Heart left ventricle (tissue), 16 donors: ENCODE measurements around the gene DSCAML1. TPM values are rescaled to one million over a fixed set of nuclear protein-coding genes. Genes with fewer than 3 reads are reported as not detected.

Experiments
- ATAC-seq, 4 donors: fragments of 200-7000 bp; cut with Tn5 transposase; one replicate each; pipeline ENCODE4 v1.9.1; 2020 to 2022; ENCODE audit warnings: moderate library complexity in 4 of 4, mild to moderate bottlenecking in 3 of 4, moderate number of reproducible peaks in 1 of 4
- DNase-seq, 5 donors: peaks; one replicate each; pipeline ENCODE4 v3.0.0-alpha.2; 2020
- H3K27ac ChIP-seq, 12 donors: fragments of 200-600 bp; sonication (generic) in 4 of 12; one replicate each; pipeline versions ENCODE4 v1.5.0 to v1.8.0; 2016 to 2022; ENCODE audit warnings: mild to moderate bottlenecking in 2 of 12
- H3K27me3 ChIP-seq, 9 donors: fragments of 200-600 bp; sonication (generic) in 2 of 9; one replicate each; pipeline versions ENCODE4 v1.5.1 to v1.8.0; 2016 to 2022; ENCODE audit warnings: mild to moderate bottlenecking in 3 of 9
- H3K36me3 ChIP-seq, 9 donors: fragments of 200-600 bp; sonication (generic) in 2 of 9; one replicate each; pipeline versions ENCODE4 v1.5.0 to v1.8.0; 2018 to 2022; ENCODE audit warnings: mild to moderate bottlenecking in 2 of 9
- H3K4me1 ChIP-seq, 12 donors: fragments of 200-600 bp; sonication (generic) in 4 of 12; one replicate each; pipeline versions ENCODE4 v1.5.0 to v1.8.0; 2016 to 2022; ENCODE audit warnings: mild to moderate bottlenecking in 3 of 12
- H3K4me3 ChIP-seq, 12 donors: fragments of 200-600 bp; sonication (generic) in 4 of 12; one replicate each; pipeline versions ENCODE4 v1.5.0 to v1.8.0; 2017 to 2022; ENCODE audit warnings: mild to moderate bottlenecking in 9 of 12, moderate library complexity in 4 of 12
- H3K9me3 ChIP-seq, 12 donors: fragments of 200-600 bp; sonication (generic) in 4 of 12; one replicate each; pipeline versions ENCODE4 v1.5.0 to v1.8.0; 2016 to 2022; ENCODE audit warnings: mild to moderate bottlenecking in 1 of 12
- POLR2A ChIP-seq, 2 donors: fragments of 450-650 bp; IDR thresholded peaks; one replicate each; pipeline ENCODE4 v1.6.1; 2017; ENCODE audit warnings: antibody characterized with exemption in 2 of 2, mild to moderate bottlenecking in 2 of 2, moderate library complexity in 2 of 2
- WGBS, 4 donors: extraction: QIAGEN DNeasy Blood & Tissue Kit in 2 of 4; methylation state at CpG; one replicate each; pipeline versions ENCODE4 v1.1.5 to v1.1.7; 2013 to 2018; 5-methylcytosine and 5-hydroxymethylcytosine counted together
- intact Hi-C, 10 donors: fragments of 100-400 bp; cut with DNase I; formaldehyde crosslinking; loops; one replicate each; pipeline versions ENCODE4 v1.11.1 to v1.14.2; 2022
- polyA plus RNA-seq, 2 donors: library from polyadenylated mRNA; stranded (reverse); fragments of 200-250 nt; gene quantifications; one replicate each; pipeline ENCODE4 v1.2.3, GENCODE V29; 2013
- total RNA-seq, 9 donors: library from RNA; depleted of rRNA in 2 of 9; stranded (reverse); fragments of >200 nt in 2 of 9; fragmentation: NEBNext Ultra II Directional in 3 of 9; extraction: Animal tissue kit (Norgen Biotek cat#: 25700) in 3 of 9; gene quantifications; one replicate each; pipeline versions ENCODE4 v1.1.0 to v1.2.4, GENCODE V29; 2016 to 2023
- TF ChIP-seq, protein P1 (sequence below), 12 donors: fragments of 200-600 bp; sonication (generic) in 4 of 12; IDR thresholded peaks; one replicate each; pipeline versions ENCODE4 v1.5.0 to v1.8.0; 2018 to 2022; ENCODE audit warnings: antibody characterized with exemption in 12 of 12, mild to moderate bottlenecking in 5 of 12
- donor health status: ischemic (EF 13 %, LVEDD 7.1; RV severe dilation, severe dysfunction).
- donor health status: healthy with polysubstance abuse.
- donor health status: DM: no; HTN: yes; CAD: no.
- donor health status: DM: no; HTN: no; CAD: no.
- donor health status: ischemic (EF 25% LVEDD 6.9; RV normal size, moderate dysfunction).
- donor health status: ischemic (EF 25% LVEDD 5.7; RV mildly dilated, moderate dysfunction).
- donor health status: healthy.
- donor health status: DM: yes; HTN: yes; CAD: no.
- donor health status: ischemic (EF 35%, LVEDD 5.7; RV mildly dilated, moderate dysfunction).
- donor health status: nonischemic (EF 11% LVEDD 7.7; RV severe dilation, severe dysfunction).
- donor health status: DM: yes; HTN: yes; CAD: no.
- donor health status: PGD.
- donor health status: ischemic (EF 29% LVEDD 5.4; RV normal size, mild dysfunction).
- donor health status: nonischemic (EF 23%, LVEDD 6.1; RV moderate dilation, normal function).

Gene DSCAML1
- total and polyA plus RNA-seq, 11 donors: 0.05 to 1.7 (median 0.76) TPM

DNA sequence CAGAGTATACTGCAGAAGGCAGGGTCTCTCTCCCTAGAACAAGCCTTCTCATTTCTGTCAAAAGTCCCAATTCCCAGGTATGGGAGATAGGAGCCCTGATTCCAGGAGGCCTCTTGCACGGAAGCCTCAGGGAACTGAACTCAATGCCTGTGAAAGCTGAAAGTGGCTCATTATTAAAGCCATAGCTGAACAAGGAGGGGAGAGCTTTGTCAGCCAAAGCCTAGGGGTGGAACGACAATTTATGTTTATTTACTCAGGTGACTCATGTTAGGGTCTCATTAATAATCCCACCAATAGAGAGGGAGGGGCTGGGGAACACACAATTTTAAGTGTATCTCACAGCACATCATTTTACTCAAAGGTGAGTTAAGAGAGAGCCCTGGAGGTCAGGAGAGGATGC, 44.9 kb downstream of the DSCAML1 start:
- H3K9me3 ChIP-seq: no peaks in the 10 kb centered on the region
- no peaks in the 10 kb centered on the region for H3K36me3 ChIP-seq
- H3K4me3 ChIP-seq: no peak overlapping the region
- no peak for TF ChIP-seq POLR2A (IDR thresholded peaks at IDR 0.05)
- TF ChIP-seq, protein P1, sequence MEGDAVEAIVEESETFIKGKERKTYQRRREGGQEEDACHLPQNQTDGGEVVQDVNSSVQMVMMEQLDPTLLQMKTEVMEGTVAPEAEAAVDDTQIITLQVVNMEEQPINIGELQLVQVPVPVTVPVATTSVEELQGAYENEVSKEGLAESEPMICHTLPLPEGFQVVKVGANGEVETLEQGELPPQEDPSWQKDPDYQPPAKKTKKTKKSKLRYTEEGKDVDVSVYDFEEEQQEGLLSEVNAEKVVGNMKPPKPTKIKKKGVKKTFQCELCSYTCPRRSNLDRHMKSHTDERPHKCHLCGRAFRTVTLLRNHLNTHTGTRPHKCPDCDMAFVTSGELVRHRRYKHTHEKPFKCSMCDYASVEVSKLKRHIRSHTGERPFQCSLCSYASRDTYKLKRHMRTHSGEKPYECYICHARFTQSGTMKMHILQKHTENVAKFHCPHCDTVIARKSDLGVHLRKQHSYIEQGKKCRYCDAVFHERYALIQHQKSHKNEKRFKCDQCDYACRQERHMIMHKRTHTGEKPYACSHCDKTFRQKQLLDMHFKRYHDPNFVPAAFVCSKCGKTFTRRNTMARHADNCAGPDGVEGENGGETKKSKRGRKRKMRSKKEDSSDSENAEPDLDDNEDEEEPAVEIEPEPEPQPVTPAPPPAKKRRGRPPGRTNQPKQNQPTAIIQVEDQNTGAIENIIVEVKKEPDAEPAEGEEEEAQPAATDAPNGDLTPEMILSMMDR (IDR thresholded peaks at IDR 0.05): no peak
- no peak for ATAC-seq
- H3K4me1 ChIP-seq: no peaks in the 10 kb centered on the region
- intact Hi-C loops: no loop called here
- WGBS, 4 donors: 91 to 97% (median 95%) methylated on average over 2 of the region's 2 CpGs
- no peaks in the 10 kb centered on the region for H3K27me3 ChIP-seq
- DNase-seq: no peak
- no peak overlapping the region for H3K27ac ChIP-seq

DNA sequence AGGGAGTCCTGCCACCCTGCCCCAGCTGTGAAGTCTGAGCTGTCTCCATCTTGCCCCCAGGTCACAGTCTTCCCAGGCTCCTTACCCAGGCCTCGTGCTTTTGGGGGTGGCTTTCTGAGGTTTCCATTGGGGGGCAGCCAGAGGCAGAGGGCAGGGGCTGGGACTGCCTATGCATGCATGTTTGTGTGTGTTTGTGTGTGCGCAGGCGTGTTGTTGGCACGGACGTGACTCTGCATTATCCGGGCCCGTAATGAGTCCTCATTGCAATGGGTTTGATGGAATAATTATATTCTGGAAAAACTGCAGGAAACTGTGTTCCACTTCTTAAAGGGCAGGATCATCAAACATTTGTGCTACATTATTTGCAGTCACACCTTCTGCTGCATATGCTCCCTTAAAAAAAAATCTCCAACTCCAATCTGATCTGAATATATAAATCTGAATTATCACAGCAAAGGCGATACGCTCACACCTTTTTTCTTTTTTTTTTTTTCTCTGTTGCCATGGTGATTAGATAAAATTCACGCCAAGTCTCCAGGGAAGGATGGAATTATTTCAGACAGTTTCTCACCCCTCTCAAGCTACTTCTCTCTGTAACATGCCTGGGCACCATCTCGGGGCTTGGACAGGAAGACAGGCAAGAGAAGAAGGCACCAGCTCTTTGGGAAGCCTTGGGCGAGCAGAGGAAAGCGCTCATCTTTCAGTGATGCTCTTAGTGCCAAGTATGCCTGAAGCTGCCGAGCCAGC, 45.9 kb downstream of the DSCAML1 start:
- no peak for ATAC-seq
- no peak overlapping the region for H3K27ac ChIP-seq
- WGBS, 4 donors: 90 to 93% (median 91%) methylated on average over 13 to 14 of the region's 14 CpGs

DNA sequence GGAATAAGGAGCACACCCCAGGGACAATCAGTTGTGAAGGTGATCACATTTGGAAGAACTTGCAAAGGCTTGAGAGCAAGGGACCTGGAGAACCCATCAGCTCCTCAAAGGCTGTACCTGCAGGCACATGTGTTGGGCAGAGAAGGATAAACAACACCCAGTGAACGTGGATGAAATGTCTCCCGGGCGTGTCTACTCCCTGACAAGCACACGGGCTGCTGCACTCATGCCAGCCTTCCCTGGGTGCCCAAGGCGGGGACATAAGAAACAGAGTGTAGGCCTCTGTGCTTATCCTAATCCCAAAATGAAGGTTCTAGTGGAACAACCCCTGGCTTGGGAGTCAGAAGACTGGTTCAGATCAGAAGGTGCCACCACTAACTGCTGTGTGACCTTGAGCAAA, 46.7 kb downstream of the DSCAML1 start:
- Histone ChIP-seq H3K36me3 (no peaks in the 10 kb centered on the region), H3K9me3 (no peaks in the 10 kb centered on the region), H3K4me1 (no peaks in the 10 kb centered on the region), H3K4me3 (no peak overlapping the region), H3K27me3 (no peaks in the 10 kb centered on the region), H3K27ac (no peak overlapping the region)
- 82 to 96% (median 95%) methylated on average over 5 of the region's 5 CpGs for WGBS, 4 donors
- no peak for TF ChIP-seq POLR2A (IDR thresholded peaks at IDR 0.05)
- TF ChIP-seq, protein P1 (IDR thresholded peaks at IDR 0.05): no peak
- DNase-seq (no peak), ATAC-seq (no peak)
- intact Hi-C loops: no loop called here

More for the DNA sequence above, 45.9 kb downstream of the DSCAML1 start:
- Histone ChIP-seq H3K4me1 (no peaks in the 10 kb centered on the region), H3K36me3 (no peaks in the 10 kb centered on the region), H3K27me3 (no peaks in the 10 kb centered on the region), H3K4me3 (no peak overlapping the region), H3K9me3 (no peaks in the 10 kb centered on the region)
- intact Hi-C loops: no loop called here
- DNase-seq: no peak
- TF ChIP-seq, protein P1 (IDR thresholded peaks at IDR 0.05): no peak
- TF ChIP-seq POLR2A (IDR thresholded peaks at IDR 0.05): no peak

DNA sequence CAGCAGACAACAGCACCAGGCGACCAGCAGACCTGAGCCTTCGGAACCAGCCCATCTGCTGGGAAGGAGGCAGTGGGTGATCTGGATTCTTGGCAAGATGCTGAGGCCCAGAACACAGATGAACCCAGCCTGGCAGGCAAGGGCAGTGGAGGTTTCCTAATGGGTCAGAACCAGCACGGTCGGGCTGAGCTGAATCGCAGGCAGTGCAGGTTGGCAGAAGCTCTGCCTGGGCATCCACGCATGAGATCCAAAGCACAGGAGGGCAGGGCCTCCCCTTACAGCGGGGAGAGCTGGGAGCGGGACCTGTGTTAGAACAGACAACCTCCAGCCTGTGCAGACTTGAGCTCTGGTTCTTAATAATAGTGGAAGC, 47.5 kb downstream of the DSCAML1 start:
- intact Hi-C loops: no loop called here
- Histone ChIP-seq H3K27ac (no peak overlapping the region), H3K4me3 (no peak overlapping the region), H3K4me1 (no peaks in the 10 kb centered on the region), H3K27me3 (no peaks in the 10 kb centered on the region), H3K9me3 (no peaks in the 10 kb centered on the region), H3K36me3 (no peaks in the 10 kb centered on the region)
- ATAC-seq: no peak
- 91 to 98% (median 94%) methylated on average over 8 of the region's 8 CpGs for WGBS, 4 donors
- no peak for TF ChIP-seq POLR2A (IDR thresholded peaks at IDR 0.05)
- TF ChIP-seq, protein P1 (IDR thresholded peaks at IDR 0.05): no peak
- no peak for DNase-seq
